NCI-H128 (cell line): Measurements from ENCODE around the gene FRYL.
"Not testable (repeated sequence)": the region's sequence is repeated elsewhere in the genome, so short reads cannot be mapped to it uniquely, and the experiment has no call there.

Experiments used
- DNase-seq: peaks from one replicate; lab custom pipeline; 2025; ENCODE audit not compliant: unreplicated experiment; lab: John Stamatoyannopoulos, UW

The FRYL gene

DNA sequence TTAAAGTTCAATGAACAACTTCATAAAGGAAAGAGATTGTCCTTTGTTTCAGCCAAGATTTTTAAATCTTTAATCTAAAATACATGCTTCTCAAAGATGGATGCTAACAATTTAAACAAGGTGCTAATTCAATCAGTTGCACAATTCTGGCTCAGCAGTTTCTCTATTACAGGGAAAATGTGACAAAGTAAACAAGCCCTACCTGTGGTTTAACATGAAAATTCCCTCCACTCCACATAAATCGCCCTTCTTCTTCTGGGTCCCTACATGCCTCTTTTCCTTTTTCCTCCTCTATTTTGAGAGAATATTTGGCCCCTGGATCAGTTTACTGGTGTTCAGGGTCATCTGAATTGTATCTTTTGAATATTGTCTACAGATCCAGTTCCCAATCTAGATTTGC is 80.6 kb downstream of the FRYL start:
- DNase-seq = no peak

- DNase-seq = no peak
These were observed 81.8 kb downstream of the FRYL start for GRCh38 chr4:48698029-48698971.

- DNase-seq = not testable (repeated sequence)
These were observed 82.6 kb downstream of the FRYL start for GRCh38 chr4:48697516-48697915.

DNA sequence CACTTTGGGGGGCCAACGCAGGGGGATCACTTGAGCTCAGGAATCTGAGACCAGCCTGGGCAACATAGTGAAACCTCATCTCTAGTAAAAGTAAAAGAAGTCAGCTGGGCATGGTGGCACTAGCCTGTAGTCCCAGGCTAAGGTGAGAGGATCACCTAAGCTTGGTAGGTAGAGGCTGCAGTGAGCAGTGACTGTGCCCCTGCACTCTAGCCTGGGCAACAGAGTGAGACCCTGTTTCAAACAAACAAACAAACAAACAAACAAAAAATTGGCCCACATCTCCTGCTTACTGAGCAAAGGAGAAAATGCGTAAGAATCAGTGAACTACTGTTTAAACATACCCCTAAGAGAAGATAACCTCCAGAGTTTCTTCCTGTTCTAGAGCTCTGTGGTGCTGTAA is 85.3 kb downstream of the FRYL start:
- DNase-seq = no peak

DNA sequence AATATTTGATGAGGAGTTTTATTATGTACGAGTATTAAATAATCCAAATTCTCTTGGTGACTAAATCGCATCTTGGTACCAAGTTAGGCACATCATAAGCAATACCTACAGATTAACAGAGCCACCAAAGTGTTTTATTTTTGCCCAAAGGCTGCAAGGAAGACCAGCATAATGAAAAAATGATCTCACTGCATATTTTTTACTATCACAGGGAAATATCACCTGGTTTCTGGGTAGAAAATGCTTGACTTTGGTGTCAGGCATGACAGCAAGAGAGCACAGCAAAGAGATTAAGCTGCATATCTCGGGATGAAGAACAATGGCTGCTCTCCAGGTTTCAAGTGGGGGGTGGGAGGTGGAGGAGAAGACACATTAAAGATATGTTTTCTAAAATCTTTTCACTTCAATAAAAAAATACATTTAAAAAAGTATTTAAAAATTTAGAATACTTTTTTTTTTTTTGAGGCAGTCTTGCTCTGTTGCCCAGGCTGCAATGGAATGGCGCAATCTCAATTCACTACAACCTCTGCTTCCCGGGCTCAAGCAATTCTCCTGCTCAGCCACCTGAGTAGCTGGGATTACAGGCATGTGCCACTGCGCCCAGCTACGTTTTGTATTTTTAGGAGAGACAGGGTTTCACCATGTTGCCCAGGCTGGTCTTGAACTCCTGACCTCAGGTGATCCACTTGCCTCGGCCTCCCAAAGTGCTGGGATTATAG is 86.1 kb downstream of the FRYL start:
- no peak for DNase-seq

GRCh38 chr4:48692897-48693296 is 87.2 kb downstream of the FRYL start:
- DNase-seq = no peak

GRCh38 chr4:48692044-48692443 is 88.0 kb downstream of the FRYL start:
- DNase-seq = no peak

- no peak for DNase-seq
These were observed 91.1 kb downstream of the FRYL start for GRCh38 chr4:48688953-48689352.

DNA sequence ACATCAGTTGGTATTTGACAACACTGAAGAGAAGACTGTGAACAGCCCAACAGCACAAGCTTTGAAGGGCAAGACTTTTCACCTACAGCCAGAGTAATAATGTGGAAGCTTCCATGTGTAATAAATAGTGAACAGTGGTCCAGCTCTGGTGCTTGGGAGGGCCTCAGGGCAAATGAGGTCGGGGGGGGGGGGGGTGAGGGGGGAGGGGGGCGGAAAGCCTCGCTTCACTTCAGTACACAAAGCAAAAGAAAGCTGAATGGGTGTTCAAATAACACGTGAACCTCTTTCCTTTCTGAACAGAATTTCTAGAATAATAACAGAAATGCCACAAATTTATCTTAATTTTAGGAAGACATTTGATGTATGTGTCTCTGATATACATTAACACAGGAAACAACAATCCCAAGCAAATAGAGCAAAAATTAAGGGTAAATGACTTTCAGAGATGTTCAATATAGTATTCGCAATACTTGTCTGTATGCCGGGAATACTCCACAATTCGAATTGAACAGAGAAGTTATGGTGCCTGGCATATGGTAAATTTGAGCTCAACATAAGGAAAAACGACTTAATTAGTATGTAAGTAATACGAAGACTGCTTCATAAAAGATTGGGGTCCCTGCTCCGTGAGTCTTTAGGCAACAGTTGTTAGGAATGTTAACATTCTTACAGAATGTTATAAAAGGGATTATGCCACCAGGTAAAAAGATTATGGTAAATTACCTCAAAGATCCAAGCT is 92.6 kb downstream of the FRYL start:
- DNase-seq = no peak

- no peak for DNase-seq
These were observed 93.7 kb downstream of the FRYL start for GRCh38 chr4:48686369-48686768.

DNA sequence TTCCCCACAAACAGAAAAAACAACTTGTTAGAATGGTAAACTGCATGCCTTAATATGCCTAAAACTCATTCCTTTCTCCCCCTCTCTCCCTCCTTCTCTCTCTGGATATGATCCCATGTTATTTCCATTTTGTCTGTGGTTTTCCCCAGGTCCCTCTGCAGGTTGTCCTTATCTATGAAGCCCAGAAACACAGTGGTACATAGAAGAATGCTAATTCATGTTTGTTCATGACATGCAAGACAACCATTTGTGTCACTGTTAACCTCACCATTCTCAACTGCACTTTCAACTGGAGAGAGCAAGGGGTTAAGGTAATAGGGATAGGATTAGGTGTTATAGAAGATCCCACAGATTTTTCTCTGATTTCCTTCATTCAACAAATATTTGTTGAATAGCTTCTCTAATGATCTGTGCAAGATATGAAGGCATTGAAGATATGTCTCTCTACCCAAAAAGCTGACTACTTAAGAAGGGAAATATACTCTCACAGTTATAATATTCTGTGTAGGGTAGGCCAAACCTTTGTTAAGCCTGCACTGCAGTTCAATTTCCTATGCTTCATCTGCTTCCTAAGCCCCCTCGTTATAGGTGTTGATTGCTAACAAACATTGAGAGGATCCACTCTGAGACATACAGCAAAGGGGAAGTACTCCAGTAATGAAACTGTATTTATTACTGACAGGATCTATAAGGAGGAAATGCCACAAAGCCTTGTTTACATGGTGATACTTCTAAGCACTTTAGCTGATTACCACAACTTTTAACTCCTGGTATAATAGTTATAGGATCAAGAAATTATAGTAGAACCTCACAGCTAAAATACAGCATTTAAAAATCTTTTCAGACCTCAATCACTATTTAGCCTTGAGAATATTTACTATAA is 96.1 kb downstream of the FRYL start:
- no peak for DNase-seq

DNA sequence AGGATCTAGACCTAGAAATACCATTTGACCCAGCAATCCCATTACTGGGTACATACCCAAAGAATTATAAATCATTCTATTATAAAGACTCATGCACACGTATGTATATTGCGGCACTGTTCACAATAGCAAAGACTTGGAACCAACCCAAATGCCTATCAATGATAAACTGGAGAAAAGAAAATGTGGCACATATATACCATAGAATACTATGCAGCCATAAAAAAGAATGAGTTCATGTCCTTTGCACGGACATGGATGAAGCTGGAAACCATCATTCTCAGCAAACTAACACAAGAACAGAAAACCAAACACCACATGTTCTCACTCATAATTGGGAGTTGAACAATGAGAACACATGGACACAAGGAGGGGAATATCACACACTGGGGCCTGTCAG is 97.2 kb downstream of the FRYL start:
- not testable (repeated sequence) for DNase-seq

DNA sequence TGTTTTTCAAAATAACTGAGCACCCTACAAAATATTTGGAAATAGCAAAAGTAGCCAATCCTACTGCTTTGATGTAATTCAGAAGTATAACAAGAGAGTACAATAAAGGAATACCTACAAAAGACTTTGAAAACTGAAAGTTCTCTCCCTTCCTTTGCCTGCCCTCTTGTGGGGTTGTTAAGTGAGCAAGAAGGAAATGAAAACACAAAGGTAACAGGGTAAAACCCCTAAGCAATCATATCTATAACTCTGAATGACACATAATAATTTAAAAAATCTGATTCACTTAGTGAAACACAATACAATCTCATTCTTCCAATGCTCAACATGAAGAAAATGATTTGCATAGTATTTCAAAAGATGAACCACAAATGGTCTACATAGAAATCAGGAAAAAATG is 98.2 kb downstream of the FRYL start:
- DNase-seq = no peak

- no peak for DNase-seq
These were observed 99.1 kb downstream of the FRYL start for GRCh38 chr4:48680848-48681568.

- DNase-seq = no peak
These were observed 106.5 kb downstream of the FRYL start for GRCh38 chr4:48673537-48673936.

GRCh38 chr4:48670587-48670986 is 109.5 kb downstream of the FRYL start:
- DNase-seq = no peak

DNA sequence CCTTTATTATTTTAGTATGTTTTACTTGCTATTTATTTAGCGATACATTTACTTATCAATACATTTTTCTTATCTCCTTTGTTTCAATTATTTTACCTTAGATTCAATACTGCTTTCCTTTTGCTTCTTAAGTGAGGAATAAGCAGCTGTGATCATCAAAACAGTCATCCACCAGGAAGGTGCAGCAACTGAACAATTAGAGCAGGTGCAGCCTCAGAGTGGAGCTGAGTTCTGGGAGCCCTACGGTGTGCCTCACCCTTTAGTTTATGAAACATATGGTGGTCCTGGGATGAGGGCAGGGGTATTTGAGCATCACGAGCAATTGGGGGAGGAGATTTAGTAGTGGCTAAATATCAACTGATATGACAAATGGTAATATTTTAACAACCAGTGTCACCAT is 111.0 kb downstream of the FRYL start:
- no peak for DNase-seq

DNA sequence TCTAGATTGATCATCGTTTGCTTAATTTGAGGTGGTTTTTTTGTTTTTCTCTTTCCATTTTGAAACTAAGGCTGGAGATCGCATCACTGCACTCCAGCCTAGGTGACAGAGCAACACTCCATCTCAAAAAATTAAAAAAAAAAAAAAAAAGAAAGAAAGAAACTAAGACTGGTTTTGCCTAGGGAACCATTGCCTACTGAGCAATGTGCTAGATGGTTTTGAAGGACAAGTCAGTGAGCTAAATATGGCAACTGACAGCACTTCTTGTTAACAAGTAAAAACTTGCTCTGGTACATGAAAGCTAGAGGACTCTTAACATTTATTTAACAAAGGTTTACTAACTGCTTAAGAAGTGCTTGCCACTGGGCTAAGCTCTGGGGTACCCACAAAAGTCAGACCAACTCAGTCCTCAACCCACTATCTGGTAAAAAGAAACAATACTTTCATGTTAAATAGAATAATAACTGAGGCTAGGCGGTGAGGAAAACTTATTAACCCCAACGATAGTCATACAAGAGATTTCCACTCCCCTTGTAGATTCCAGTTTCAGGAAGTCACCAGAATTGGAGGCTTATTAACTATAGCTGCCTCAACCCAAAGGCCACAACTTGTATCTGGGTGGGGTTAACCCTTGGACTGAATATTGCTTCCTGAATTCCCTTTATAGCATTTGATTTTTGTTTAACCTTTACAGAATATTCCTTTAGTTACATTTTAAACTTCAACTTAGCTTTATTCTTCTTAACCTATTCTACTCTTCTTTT is 111.6 kb downstream of the FRYL start:
- DNase-seq = no peak

DNA sequence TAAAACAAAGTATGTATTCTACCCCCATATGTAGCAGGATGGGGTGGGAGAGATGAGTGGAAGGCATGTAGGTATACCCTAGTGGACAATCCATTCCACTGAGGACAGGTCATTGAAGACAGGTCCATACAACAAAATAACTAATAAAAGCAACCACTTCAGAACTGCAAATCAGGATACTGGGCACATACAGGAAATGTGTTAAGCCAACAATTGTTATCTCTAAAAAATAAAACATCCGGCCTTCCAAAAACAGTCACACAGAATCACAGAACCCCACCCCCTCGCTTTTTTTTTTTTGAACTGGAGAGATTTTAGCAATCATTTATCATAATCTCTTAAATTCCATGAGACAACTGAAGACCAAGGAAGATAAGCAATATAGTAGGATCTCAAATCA is 112.9 kb downstream of the FRYL start:
- no peak for DNase-seq
